HepG2 (cell line): Measurements from ENCODE around the gene JMJD7. TPM values are rescaled to one million over a fixed set of nuclear protein-coding genes. Genes with fewer than 3 reads are reported as not detected.
A peak's percentile ranks its signal among the peaks of the same experiment; 100 is the strongest.

Experiments
- ATAC-seq: fragments of 200-7000 bp; cut with Tn5 transposase; 3 replicates; pipeline ENCODE4 v1.9.1; 2020; ENCODE audit warnings: mild to moderate bottlenecking, moderate library complexity
- BruUV-seq: library from RNA; stranded (reverse); fragments of 400-500 nt; replicated peaks from 2 replicates; lab custom pipeline; 2021; lab: Mats Ljungman, UMichigan
- CTCF ChIA-PET: fragments of 300-600 bp; formaldehyde crosslinking; extraction: SDS; loops from one replicate; lab custom pipeline; 2021; ENCODE audit warnings: low total read pairs, inconsistent platforms, low intra/inter-chr PET ratio; lab: Yijun Ruan, JAX
- POLR2A ChIA-PET: fragments of 350-600 bp; sonication (Branson Sonifier 250); formaldehyde crosslinking; loops from one replicate; lab custom pipeline; 2020; ENCODE audit warnings: antibody characterized with exemption, inconsistent platforms; lab: Yijun Ruan, JAX
- DNase-seq: peaks from one replicate; pipeline ENCODE4 v3.0.0-alpha.2; 2015; ENCODE audit warnings: low spot score
- FAIRE-seq: peaks from 3 replicates; lab custom pipeline; 2011; peaks lifted over from hg19 to GRCh38; lab: Jason Lieb, UNC
- H2AFZ ChIP-seq: one replicate; pipeline ENCODE4 v1.6.1; 2011; ENCODE audit warnings: low read length, inconsistent platforms
- H3K27ac ChIP-seq: fragments of 300-600 bp; 3 replicates; pipeline ENCODE4 v1.8.0; 2011; ENCODE audit warnings: mixed run types, mild to moderate bottlenecking, mixed read lengths, low read length, inconsistent platforms; ENCODE audit not compliant: insufficient read depth; ENCODE audit errors: extremely low read length
- H3K27me3 ChIP-seq, 2 experiments: fragments of 200-600 bp in 1 of 2; 2 replicates in 1 of 2; 3 replicates in 1 of 2; pipeline versions ENCODE4 v1.6.0 to v1.8.0; 2011; ENCODE audit warnings: low read length in 2 of 2, mild to moderate bottlenecking in 2 of 2, moderate library complexity in 2 of 2, inconsistent platforms in 1 of 2; ENCODE audit not compliant: insufficient read depth in 2 of 2, control insufficient read depth in 1 of 2
- H3K36me3 ChIP-seq, 2 experiments: fragments of 200-600 bp in 1 of 2; replicated peaks in 1 of 2; 2 replicates in 1 of 2; 3 replicates in 1 of 2; pipeline versions ENCODE4 v1.5.1 to v1.8.0; 2011; ENCODE audit warnings: low read length in 2 of 2, inconsistent platforms in 1 of 2; ENCODE audit not compliant: insufficient read depth in 2 of 2, control insufficient read depth in 1 of 2
- H3K4me1 ChIP-seq: 2 replicates; pipeline ENCODE4 v1.5.1; 2012; ENCODE audit warnings: low read length, inconsistent platforms; ENCODE audit not compliant: insufficient read depth
- H3K4me2 ChIP-seq: 2 replicates; pipeline ENCODE4 v1.6.0; 2011; ENCODE audit warnings: low read depth, low read length, inconsistent platforms
- H3K4me3 ChIP-seq, 3 experiments: fragments of 200-600 bp in 1 of 3; sonication (generic), shearing (Covaris generic) in 1 of 3; replicated peaks in 1 of 3; 2 replicates each; pipeline ENCODE4 v1.5.1; 2011 to 2016; ENCODE audit warnings: low read length in 3 of 3, inconsistent platforms in 2 of 3, low read depth in 2 of 3, mild to moderate bottlenecking in 2 of 3, control low read depth in 1 of 3, mixed read lengths in 1 of 3; ENCODE audit not compliant: insufficient read depth in 1 of 3
- H3K79me2 ChIP-seq: one replicate; pipeline ENCODE4 v1.6.1; 2011; ENCODE audit warnings: low read length, inconsistent platforms; ENCODE audit not compliant: insufficient read depth
- H3K9ac ChIP-seq: 2 replicates; pipeline ENCODE4 v1.6.0; 2011; ENCODE audit warnings: mild to moderate bottlenecking, low read depth, low read length, inconsistent platforms; ENCODE audit not compliant: insufficient read depth
- H3K9me3 ChIP-seq: 2 replicates; pipeline ENCODE4 v1.5.1; 2012; ENCODE audit warnings: mild to moderate bottlenecking, low read length
- H4K20me1 ChIP-seq: 2 replicates; pipeline ENCODE4 v1.6.0; 2011; ENCODE audit warnings: inconsistent platforms, mild to moderate bottlenecking, low read length, moderate library complexity; ENCODE audit not compliant: insufficient read depth
- CEBPB ChIP-seq: IDR thresholded peaks from 2 replicates; pipeline ENCODE4 v1.6.1; 2011; ENCODE audit warnings: low read depth, low read length, improper control_type of control experiment, borderline replicate concordance
- REXO4 ChIP-seq: sonication (generic); formaldehyde crosslinking; IDR thresholded peaks from 2 replicates; pipeline ENCODE4 v1.8.0; 2022; ENCODE audit warnings: missing genetic modification reagents, mild to moderate bottlenecking, borderline replicate concordance
- WIZ ChIP-seq: sonication (generic); formaldehyde crosslinking; IDR thresholded peaks from 2 replicates; pipeline ENCODE4 v1.5.1; 2020; ENCODE audit warnings: mild to moderate bottlenecking, missing genetic modification reagents
- ZNF121 ChIP-seq: sonication (generic); formaldehyde crosslinking; IDR thresholded peaks from 2 replicates; pipeline ENCODE4 v1.5.0; 2020; ENCODE audit warnings: mild to moderate bottlenecking, missing genetic modification reagents
- ZNF280B ChIP-seq: sonication (generic); formaldehyde crosslinking; IDR thresholded peaks from 2 replicates; pipeline ENCODE4 v1.5.0; 2020; ENCODE audit warnings: missing genetic modification reagents, mild to moderate bottlenecking, borderline replicate concordance
- ZNF354B ChIP-seq: sonication (generic); formaldehyde crosslinking; IDR thresholded peaks from 2 replicates; pipeline ENCODE4 v1.8.0; 2022; ENCODE audit warnings: mild to moderate bottlenecking, missing genetic modification reagents
- ZNF543 ChIP-seq: sonication (generic); formaldehyde crosslinking; IDR thresholded peaks from 2 replicates; pipeline ENCODE4 v1.4.0; 2020; ENCODE audit warnings: mild to moderate bottlenecking, missing genetic modification reagents
- WGBS: methylation state at CpG from one replicate; pipeline ENCODE4 v1.1.6; 2017; ENCODE audit warnings: low lambda C conversion rate; 5-methylcytosine and 5-hydroxymethylcytosine counted together
- in situ Hi-C: cut with HindIII; loops from 2 replicates; pipeline ENCODE4 v1.10.0; 2017; ENCODE audit warnings: low pct_unique_long_range_greater_than_20kb; ENCODE audit not compliant: extremely low pct_ligation_motif_present
- intact Hi-C: fragments of 100-400 bp; cut with micrococcal nuclease; formaldehyde crosslinking; loops from one replicate; pipeline ENCODE4 v1.10.0; 2022; ENCODE audit not compliant: unreplicated experiment
- polyA plus RNA-seq, 8 experiments: library from polyadenylated mRNA; depleted of rRNA in 3 of 8; stranded (reverse) in 7 of 8; unstranded in 1 of 8; fragments of >200 nt; fragmentation: Illumina TruSeq in 4 of 8; extraction: Trizol in 4 of 8; gene quantifications; 2 replicates each; pipeline versions ENCODE4 v1.2.1 to v1.2.3, GENCODE V29; 2011 to 2016; ENCODE audit warnings: low read depth in 4 of 8, missing spikeins in 1 of 8, mixed read lengths in 1 of 8; ENCODE audit not compliant: insufficient read depth in 1 of 8
- total RNA-seq, 5 experiments: library from RNA; depleted of rRNA; stranded (reverse); fragments of >200 nt; fragmentation: Illumina TruSeq; extraction: Trizol; gene quantifications; 2 replicates each; pipeline ENCODE4 v1.2.3, GENCODE V29; 2016; ENCODE audit warnings: low read depth in 1 of 5
- TF ChIP-seq, protein P1 (sequence below): IDR thresholded peaks from 2 replicates; pipeline ENCODE4 v1.4.0; 2020; ENCODE audit warnings: mild to moderate bottlenecking, missing genetic modification reagents

JMJD7 gene
- total and polyA plus RNA-seq, 2 of the 13 experiments (the other 11 are each of a cell fraction or from before 2014, with no cell fraction given), result 6.4 to 7.1 TPM

- Histone ChIP-seq H4K20me1 (no peaks in the 10 kb centered on the region), H3K9me3 (no peaks in the 10 kb centered on the region), H3K27me3 (no peaks in the 10 kb centered on the region; a peak in 1 of 5 replicates), H3K4me3 (no peak overlapping the region), H3K36me3 (peaks cover 1 to 5% of the 10 kb centered on the region in 2 experiments; a peak in 1 of 5 replicates), H2AFZ (no peak overlapping the region), H3K4me1 (peaks cover 18% of the 10 kb centered on the region), H3K9ac (no peak overlapping the region), H3K4me2 (no peak overlapping the region), H3K79me2 (no peaks in the 10 kb centered on the region), H3K27ac (no peak overlapping the region)
- TF ChIP-seq REXO4 (no peak), CEBPB (peak; percentile 73), ZNF121 (0 out of 2 replicates have a peak, but pooled peaks have one; percentile 11)
- 93% methylated on average over 3 of the region's 10 CpGs for WGBS
- POLR2A ChIA-PET, result no interaction called here
- intact Hi-C loops, result no loop called here
- BruUV-seq, result no TSS peak
- ATAC-seq (no peak), FAIRE-seq (no peak), DNase-seq (no peak)
- in situ Hi-C loops, result no loop called here
- CTCF ChIA-PET, result no interaction called here
Measured at GRCh38 chr15:41832208-41832607, 4.3 kb downstream of the JMJD7 start.

DNA sequence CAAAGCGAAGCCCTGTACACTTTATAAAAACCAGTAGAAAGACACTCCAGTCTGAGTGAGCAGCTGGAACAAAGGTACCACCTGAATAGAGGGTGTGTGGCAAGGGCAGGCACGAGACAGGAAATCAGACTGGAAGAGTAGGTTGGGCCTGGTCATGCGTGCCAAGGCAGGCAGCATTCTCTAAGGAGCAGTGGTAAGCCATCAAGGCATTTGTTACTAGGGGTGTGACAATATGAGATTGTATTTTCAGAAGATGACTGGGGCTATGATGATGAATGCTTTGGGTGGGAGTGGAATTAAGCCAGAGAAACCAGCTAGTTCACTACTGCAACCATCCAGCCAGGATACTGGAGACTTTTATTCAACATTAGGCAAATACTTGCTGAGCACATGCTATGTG lies 5.0 kb downstream of the JMJD7 start:
- Histone ChIP-seq H3K4me3 (no peak overlapping the region), H3K79me2 (no peaks in the 10 kb centered on the region), H3K36me3 (peaks cover 1 to 5% of the 10 kb centered on the region in 2 experiments; a peak in 1 of 5 replicates), H3K27me3 (no peaks in the 10 kb centered on the region; a peak in 1 of 5 replicates)
- no TSS peak for BruUV-seq
- intact Hi-C loops (no loop called here), in situ Hi-C loops (no loop called here)
- CTCF ChIA-PET, result no interaction called here
- no peak for ATAC-seq
- no peak for TF ChIP-seq ZNF354B (CRISPR knock-in tag)
- TF ChIP-seq, protein P1, sequence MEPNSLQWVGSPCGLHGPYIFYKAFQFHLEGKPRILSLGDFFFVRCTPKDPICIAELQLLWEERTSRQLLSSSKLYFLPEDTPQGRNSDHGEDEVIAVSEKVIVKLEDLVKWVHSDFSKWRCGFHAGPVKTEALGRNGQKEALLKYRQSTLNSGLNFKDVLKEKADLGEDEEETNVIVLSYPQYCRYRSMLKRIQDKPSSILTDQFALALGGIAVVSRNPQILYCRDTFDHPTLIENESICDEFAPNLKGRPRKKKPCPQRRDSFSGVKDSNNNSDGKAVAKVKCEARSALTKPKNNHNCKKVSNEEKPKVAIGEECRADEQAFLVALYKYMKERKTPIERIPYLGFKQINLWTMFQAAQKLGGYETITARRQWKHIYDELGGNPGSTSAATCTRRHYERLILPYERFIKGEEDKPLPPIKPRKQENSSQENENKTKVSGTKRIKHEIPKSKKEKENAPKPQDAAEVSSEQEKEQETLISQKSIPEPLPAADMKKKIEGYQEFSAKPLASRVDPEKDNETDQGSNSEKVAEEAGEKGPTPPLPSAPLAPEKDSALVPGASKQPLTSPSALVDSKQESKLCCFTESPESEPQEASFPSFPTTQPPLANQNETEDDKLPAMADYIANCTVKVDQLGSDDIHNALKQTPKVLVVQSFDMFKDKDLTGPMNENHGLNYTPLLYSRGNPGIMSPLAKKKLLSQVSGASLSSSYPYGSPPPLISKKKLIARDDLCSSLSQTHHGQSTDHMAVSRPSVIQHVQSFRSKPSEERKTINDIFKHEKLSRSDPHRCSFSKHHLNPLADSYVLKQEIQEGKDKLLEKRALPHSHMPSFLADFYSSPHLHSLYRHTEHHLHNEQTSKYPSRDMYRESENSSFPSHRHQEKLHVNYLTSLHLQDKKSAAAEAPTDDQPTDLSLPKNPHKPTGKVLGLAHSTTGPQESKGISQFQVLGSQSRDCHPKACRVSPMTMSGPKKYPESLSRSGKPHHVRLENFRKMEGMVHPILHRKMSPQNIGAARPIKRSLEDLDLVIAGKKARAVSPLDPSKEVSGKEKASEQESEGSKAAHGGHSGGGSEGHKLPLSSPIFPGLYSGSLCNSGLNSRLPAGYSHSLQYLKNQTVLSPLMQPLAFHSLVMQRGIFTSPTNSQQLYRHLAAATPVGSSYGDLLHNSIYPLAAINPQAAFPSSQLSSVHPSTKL (CRISPR knock-in tag), result no peak
- no peak for TF ChIP-seq WIZ (CRISPR knock-in tag)
- no peak for TF ChIP-seq ZNF543 (CRISPR knock-in tag)
- no peak for TF ChIP-seq ZNF280B (CRISPR knock-in tag)
- TF ChIP-seq, all 625 proteins: peak for 0
- Histone ChIP-seq H3K4me1 (peaks cover 18% of the 10 kb centered on the region), H3K9ac (no peak overlapping the region), H3K27ac (no peak overlapping the region), H2AFZ (no peak overlapping the region), H3K4me2 (no peak overlapping the region), H3K9me3 (no peaks in the 10 kb centered on the region), H4K20me1 (no peaks in the 10 kb centered on the region)
- POLR2A ChIA-PET, result no interaction called here
- FAIRE-seq, result no peak
- DNase-seq, result no peak
- WGBS, result 93% methylated on average over 3 of the region's 3 CpGs
